Spleen (tissue), 7 donors: ENCODE measurements around the gene LDB2.

Source experiments
- CTCF ChIP-seq, 11 experiments: fragments of 200-600 bp in 7 of 11; fragments of 450-650 bp in 4 of 11; sonication (generic) in 4 of 11; IDR thresholded peaks in 8 of 11; conservative IDR thresholded peaks in 3 of 11; 1 replicate in 7 of 11; 2 replicates in 4 of 11; pipeline versions ENCODE4 v1.4.0 to v1.8.0; 2016 to 2021; ENCODE audit warnings: antibody characterized with exemption in 11 of 11, inconsistent platforms in 4 of 11, mild to moderate bottlenecking in 1 of 11
- POLR2A ChIP-seq, 3 donors: fragments of 450-650 bp; IDR thresholded peaks; one replicate each; pipeline ENCODE4 v1.5.1; 2017; ENCODE audit warnings: antibody characterized with exemption in 3 of 3, mild to moderate bottlenecking in 1 of 3
- POLR2AphosphoS5 ChIP-seq, 3 donors: sonication (generic); formaldehyde crosslinking; IDR thresholded peaks; one replicate each; pipeline ENCODE4 v1.5.1; 2017; ENCODE audit warnings: antibody characterized with exemption in 3 of 3
- donor health status: DM: no; HTN: no; CAD: no; lungs with moderate emphysema.
- donor health status: DM: no; HTN: no; CAD: no.
- donor health status: DM: no; HTN: no; CAD: no.

DNA sequence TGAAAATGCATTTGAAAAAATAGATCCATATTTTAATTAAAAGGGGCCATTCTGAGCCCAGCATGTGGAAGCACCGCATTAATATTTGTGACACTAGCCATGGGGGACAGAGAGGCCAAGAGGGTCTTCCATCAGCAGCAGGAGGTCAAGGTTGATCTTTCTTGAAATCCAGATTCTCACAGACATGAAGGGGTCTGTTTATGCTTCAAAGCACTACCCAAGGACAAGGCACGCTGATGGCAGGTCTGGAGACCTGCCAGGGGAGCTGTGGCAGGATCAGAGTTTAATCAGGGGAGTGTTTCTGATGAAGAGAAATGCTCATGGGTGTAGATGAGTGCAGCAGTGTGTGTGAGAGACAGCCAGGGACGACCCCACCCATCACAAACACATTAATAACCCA is 243.3 kb downstream of the LDB2 start:
- TF ChIP-seq CTCF (IDR thresholded peaks at IDR 0.05 in 8 of 11, conservative IDR thresholded peaks at IDR 0.05 in 3 of 11) (no peak), POLR2A (IDR thresholded peaks at IDR 0.05) (no peak), POLR2AphosphoS5 (IDR thresholded peaks at IDR 0.05) (no peak)
